ENCODE results near the gene FBL.
"Not testable (repeated sequence)": the region's sequence is repeated elsewhere in the genome, so short reads cannot be mapped to it uniquely, and the experiment has no call there.

GRCh38 chr19:39880241-39880640, 34.1 kb upstream of the FBL start:
- TF ChIP-seq CTCF (IDR thresholded peaks at IDR 0.05): peak in 2 of 6 experiments; percentile 10 to 19
- not testable (repeated sequence) for TF ChIP-seq POLR2A (IDR thresholded peaks at IDR 0.05)
